WTC11 (cell line): ENCODE data around the gene PMM1.

Experiments used
- HMGA2 ChIP-seq: fragments of 250-450 bp; sonication (Bioruptor Pico); IDR thresholded peaks from 2 replicates; pipeline ENCODE4 v1.4.0; 2021; ENCODE audit warnings: mild to moderate bottlenecking, moderate library complexity
- IRF2 ChIP-seq: sonication (generic); formaldehyde crosslinking; IDR thresholded peaks from 2 replicates; pipeline ENCODE4 v1.8.0; 2022; ENCODE audit warnings: low read depth, missing genetic modification reagents, borderline replicate concordance
- RORB ChIP-seq: fragments of 250-450 bp; sonication (Bioruptor Pico); IDR thresholded peaks from 2 replicates; pipeline ENCODE4 v1.9.0; 2021; ENCODE audit warnings: mild to moderate bottlenecking
- ZNF317 ChIP-seq: sonication (generic); formaldehyde crosslinking; IDR thresholded peaks from 2 replicates; pipeline ENCODE4 v1.8.1; 2023; ENCODE audit warnings: low read depth, mild to moderate bottlenecking, moderate library complexity, missing genetic modification reagents, borderline replicate concordance
- TF ChIP-seq, protein P1 (sequence below): fragments of 200-600 bp; IDR thresholded peaks from 2 replicates; pipeline ENCODE4 v1.8.0; 2022; ENCODE audit warnings: antibody characterized with exemption
- TF ChIP-seq, protein P2 (sequence below): sonication (generic); formaldehyde crosslinking; IDR thresholded peaks from 2 replicates; pipeline ENCODE4 v1.8.1; 2023; ENCODE audit warnings: mild to moderate bottlenecking, missing genetic modification reagents, moderate library complexity
- TF ChIP-seq, protein P3 (sequence below): sonication (generic); formaldehyde crosslinking; IDR thresholded peaks from 2 replicates; pipeline ENCODE4 v1.8.1; 2022; ENCODE audit warnings: missing genetic modification reagents, borderline replicate concordance
- TF ChIP-seq, protein P4 (sequence below): sonication (generic); formaldehyde crosslinking; IDR thresholded peaks from 2 replicates; pipeline ENCODE4 v1.8.1; 2022; ENCODE audit warnings: mild to moderate bottlenecking, missing genetic modification reagents, moderate library complexity, borderline replicate concordance

DNA sequence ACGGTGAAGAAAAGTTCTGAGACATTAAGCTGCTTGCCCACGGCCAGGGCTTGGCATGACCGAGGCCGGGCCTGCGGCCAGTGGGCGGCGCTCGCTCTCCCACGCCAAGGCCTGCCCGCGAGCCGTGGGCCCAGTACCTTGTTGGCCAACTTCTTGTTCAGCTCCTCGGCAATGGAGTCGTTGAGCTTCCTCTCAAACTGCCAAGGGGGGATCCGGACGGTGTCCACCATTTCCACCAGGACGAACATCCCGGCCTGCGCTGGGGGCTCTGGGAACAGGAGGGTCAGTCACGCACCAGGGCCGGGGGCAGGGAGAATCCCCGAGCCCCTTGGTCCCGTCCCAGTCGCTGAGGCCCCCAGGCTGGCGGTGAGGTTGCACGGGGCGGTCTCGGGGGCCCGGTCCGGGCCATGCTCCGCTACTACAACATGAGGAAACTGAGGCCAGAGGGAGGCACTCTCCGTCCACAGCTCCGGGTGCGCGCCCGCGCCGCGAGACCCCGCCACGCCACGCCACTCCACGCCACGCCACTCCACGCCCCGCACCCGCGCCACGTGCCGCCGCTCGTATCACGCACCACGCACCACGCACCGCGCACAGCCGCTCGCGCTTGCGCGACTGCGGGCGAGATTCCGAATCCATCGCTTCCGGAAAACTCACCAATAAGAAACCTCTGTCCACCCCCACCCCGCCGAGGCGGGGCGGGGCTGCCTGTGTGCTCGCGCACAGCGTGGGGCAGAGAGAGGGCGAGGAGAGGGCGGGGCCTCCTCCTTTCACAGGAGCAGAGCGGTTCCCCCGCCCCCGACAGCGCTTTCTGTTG is 45.6 kb downstream of the PMM1 start, which contains the start of gene POLR3H:
- TF ChIP-seq, protein P1, sequence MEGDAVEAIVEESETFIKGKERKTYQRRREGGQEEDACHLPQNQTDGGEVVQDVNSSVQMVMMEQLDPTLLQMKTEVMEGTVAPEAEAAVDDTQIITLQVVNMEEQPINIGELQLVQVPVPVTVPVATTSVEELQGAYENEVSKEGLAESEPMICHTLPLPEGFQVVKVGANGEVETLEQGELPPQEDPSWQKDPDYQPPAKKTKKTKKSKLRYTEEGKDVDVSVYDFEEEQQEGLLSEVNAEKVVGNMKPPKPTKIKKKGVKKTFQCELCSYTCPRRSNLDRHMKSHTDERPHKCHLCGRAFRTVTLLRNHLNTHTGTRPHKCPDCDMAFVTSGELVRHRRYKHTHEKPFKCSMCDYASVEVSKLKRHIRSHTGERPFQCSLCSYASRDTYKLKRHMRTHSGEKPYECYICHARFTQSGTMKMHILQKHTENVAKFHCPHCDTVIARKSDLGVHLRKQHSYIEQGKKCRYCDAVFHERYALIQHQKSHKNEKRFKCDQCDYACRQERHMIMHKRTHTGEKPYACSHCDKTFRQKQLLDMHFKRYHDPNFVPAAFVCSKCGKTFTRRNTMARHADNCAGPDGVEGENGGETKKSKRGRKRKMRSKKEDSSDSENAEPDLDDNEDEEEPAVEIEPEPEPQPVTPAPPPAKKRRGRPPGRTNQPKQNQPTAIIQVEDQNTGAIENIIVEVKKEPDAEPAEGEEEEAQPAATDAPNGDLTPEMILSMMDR = no peak
- TF ChIP-seq, protein P2, sequence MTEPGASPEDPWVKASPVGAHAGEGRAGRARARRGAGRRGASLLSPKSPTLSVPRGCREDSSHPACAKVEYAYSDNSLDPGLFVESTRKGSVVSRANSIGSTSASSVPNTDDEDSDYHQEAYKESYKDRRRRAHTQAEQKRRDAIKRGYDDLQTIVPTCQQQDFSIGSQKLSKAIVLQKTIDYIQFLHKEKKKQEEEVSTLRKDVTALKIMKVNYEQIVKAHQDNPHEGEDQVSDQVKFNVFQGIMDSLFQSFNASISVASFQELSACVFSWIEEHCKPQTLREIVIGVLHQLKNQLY (CRISPR knock-in tag) = no peak
- TF ChIP-seq HMGA2 (CRISPR knock-in tag) (no peak; the same call in 1 of the 2 replicates), ZNF317 (no peak), IRF2 (CRISPR knock-in tag) (no peak), RORB (CRISPR knock-in tag) (no peak)
- TF ChIP-seq, protein P3, sequence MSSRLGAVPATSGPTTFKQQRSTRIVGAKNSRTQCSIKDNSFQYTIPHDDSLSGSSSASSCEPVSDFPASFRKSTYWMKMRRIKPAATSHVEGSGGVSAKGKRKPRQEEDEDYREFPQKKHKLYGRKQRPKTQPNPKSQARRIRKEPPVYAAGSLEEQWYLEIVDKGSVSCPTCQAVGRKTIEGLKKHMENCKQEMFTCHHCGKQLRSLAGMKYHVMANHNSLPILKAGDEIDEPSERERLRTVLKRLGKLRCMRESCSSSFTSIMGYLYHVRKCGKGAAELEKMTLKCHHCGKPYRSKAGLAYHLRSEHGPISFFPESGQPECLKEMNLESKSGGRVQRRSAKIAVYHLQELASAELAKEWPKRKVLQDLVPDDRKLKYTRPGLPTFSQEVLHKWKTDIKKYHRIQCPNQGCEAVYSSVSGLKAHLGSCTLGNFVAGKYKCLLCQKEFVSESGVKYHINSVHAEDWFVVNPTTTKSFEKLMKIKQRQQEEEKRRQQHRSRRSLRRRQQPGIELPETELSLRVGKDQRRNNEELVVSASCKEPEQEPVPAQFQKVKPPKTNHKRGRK (CRISPR knock-in tag) = no peak
- TF ChIP-seq, protein P4, sequence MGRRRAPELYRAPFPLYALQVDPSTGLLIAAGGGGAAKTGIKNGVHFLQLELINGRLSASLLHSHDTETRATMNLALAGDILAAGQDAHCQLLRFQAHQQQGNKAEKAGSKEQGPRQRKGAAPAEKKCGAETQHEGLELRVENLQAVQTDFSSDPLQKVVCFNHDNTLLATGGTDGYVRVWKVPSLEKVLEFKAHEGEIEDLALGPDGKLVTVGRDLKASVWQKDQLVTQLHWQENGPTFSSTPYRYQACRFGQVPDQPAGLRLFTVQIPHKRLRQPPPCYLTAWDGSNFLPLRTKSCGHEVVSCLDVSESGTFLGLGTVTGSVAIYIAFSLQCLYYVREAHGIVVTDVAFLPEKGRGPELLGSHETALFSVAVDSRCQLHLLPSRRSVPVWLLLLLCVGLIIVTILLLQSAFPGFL (CRISPR knock-in tag) = no peak
